GM18868 (cell line): ENCODE results near the gene COL1A1.

Experiments
- ATAC-seq: cut with Tn5 transposase; IDR thresholded peaks from one replicate; pipeline ENCODE4 v1.9.1; 2021; ENCODE audit warnings: mild to moderate bottlenecking, moderate library complexity; ENCODE audit not compliant: unreplicated experiment

Gene COL1A1

GRCh38 chr17:50213026-50214022, 11.9 kb upstream of the COL1A1 start:
- ATAC-seq: peak; percentile 84

GRCh38 chr17:50212121-50212843, 10.9 kb upstream of the COL1A1 start:
- no peak for ATAC-seq

- ATAC-seq: no peak
Measured at GRCh38 chr17:50211249-50212120, 10.1 kb upstream of the COL1A1 start.

GRCh38 chr17:50210240-50211225, 9.1 kb upstream of the COL1A1 start:
- no peak for ATAC-seq

- no peak for ATAC-seq
Measured at GRCh38 chr17:50209472-50210239, 8.2 kb upstream of the COL1A1 start.

- ATAC-seq: no peak
Measured at GRCh38 chr17:50209133-50209471, 7.7 kb upstream of the COL1A1 start.

GRCh38 chr17:50208611-50209061, 7.2 kb upstream of the COL1A1 start:
- no peak for ATAC-seq

GRCh38 chr17:50207792-50208567, 6.5 kb upstream of the COL1A1 start:
- ATAC-seq: no peak

- no peak for ATAC-seq
Measured at GRCh38 chr17:50207315-50207714, 5.9 kb upstream of the COL1A1 start.

- no peak for ATAC-seq
Measured at GRCh38 chr17:50206604-50207293, 5.3 kb upstream of the COL1A1 start.

- ATAC-seq: no peak
Measured at GRCh38 chr17:50205963-50206505, 4.6 kb upstream of the COL1A1 start.

- ATAC-seq: no peak
Measured at GRCh38 chr17:50205111-50205962, 3.9 kb upstream of the COL1A1 start.

GRCh38 chr17:50204431-50204830, 3.0 kb upstream of the COL1A1 start:
- ATAC-seq: no peak

GRCh38 chr17:50203604-50204345, 2.3 kb upstream of the COL1A1 start:
- no peak for ATAC-seq

GRCh38 chr17:50203086-50203485, 1.7 kb upstream of the COL1A1 start:
- no peak for ATAC-seq
